NCI-H2227 treated with DMSO at 0.1 percent for 48 hours (cell line): ENCODE results near the gene FBXO40.

Experiments
- DNase-seq: peaks from one replicate; lab custom pipeline; 2025; lab: John Stamatoyannopoulos, UW

Gene FBXO40

GRCh38 chr3:121621491-121621890, 28.3 kb downstream of the FBXO40 start:
- DNase-seq = no peak

DNA sequence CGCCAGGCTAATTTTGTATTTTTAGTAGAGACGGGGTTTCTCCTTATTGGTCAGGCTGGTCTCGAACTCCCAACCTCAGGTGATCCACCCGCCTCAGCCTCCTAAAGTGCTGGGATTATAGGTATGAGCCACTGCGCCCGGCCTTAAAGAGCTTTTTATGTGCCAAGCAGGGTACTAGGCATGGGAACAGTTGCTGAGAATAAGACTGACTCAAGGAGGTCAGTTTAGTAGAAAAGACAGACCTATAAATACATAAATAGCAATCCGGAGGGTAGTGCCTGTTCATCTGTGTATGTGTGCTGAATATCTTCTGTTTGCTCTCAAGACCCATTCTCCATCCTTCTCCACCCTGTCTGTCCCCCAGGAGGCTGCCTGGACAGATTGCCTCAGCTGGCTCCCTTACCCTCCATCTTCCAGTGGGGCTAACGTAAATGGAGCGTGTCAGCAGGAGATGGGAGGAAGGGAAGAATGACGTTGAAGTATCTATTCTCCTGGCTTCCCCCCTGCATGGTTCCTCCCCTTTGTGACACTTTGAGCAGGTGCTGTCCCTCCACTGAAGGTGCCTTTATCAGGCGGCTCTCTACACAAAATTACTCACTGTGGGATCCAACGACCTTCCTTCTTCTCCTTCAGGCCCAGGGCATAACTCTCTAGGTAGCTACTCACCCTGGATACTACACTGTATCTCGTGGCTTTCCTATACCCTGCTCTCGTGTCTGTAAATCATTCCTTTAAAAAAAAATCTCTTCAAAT, 31.1 kb downstream of the FBXO40 start:
- DNase-seq = no peak

GRCh38 chr3:121626495-121626894, 33.3 kb downstream of the FBXO40 start:
- no peak for DNase-seq

DNA sequence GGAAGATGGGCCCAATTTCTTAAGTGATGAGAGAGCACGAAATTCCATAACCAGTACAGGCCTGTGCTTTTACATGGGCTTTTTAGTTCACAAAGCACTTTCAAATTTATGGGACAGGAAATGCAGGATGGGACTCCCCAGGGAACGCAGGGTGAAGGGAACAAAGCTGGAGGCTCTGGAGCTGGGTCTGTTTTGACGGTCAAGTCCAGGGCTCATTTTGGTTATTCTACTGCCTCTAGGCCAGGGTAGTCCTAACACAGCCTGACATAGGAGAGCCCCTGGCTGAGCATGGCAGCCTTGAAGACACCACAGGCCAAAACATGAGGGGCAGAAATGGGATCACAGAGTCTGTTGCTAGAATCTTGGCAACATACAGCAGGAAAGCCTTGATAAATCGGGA, 34.0 kb downstream of the FBXO40 start:
- DNase-seq = no peak

- no peak for DNase-seq
Measured at GRCh38 chr3:121627622-121628021, 34.4 kb downstream of the FBXO40 start.

DNA sequence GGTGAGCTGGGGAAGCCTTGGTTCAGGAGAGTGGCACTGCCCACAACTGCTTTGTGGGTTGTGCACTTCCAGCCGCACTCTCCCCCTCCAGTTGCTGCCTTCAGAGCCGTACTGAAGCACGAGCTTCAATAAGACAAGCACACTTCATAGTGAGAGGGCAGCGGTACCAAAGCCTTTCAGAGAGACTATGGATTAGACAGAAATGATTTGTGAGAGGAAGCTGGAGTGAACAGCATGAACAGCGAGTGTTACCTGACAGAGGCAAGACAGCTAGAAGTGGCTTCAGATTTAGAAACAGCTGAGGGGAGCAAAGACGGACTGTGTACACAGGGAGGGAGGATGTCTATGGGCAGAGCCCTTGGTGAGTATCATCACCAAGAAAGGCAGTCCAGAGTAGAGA, 36.4 kb downstream of the FBXO40 start:
- no peak for DNase-seq

- no peak for DNase-seq
Measured at GRCh38 chr3:121630355-121630754, 37.2 kb downstream of the FBXO40 start.

- DNase-seq = no peak
Measured at GRCh38 chr3:121637922-121638321, 44.7 kb downstream of the FBXO40 start.

DNA sequence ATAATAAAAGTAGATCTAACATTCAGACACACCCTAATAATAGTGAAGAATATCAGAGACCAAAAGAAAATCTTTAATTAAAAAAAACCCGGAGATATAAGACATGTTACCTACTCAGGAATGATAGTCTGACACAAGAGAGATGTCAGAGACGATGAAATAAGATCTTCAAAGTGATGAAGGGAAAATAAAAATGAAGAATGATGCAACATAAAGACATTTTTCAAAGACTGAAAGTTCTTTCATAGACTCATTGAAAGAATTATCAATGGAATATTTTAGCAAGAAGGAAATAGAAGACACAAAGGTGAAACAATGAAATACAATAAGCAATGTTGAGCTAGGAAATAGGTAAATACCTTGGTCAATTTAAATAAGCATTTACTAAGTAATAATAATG, 47.9 kb downstream of the FBXO40 start:
- no peak for DNase-seq

DNA sequence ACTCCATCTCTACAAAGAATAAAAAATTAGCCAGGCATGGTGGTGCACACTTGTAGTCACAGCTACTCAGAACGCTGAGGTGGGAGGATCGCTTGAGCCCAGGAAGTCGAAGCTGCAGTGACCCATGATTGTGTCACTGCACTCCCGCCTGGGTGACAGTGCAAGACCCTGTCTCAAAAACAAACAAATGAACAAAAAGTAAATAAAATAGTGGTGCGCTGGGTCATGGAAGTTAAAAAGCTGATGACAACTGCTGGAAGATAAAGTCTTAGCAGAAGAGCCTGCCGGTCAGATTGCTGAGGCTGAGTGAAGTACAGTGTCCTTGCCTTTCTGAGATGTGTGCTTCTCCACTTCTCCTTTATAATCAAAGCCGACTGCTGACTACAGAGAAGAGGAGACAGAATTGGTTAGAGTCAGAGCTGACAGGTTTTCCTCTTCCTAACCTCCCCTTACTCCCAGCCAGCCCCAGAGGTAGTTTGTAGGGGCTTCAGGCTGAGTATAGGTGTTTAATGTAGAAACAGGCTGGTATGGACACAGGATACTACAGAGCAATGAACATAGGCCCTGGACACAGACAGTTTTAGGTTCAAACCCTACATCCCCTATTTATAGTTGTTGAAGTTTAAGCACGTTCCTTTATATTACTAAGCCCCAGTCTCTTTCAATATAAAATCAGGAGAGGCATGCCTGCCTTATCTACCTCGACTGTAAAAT, 49.6 kb downstream of the FBXO40 start:
- no peak for DNase-seq

GRCh38 chr3:121645054-121645453, 51.9 kb downstream of the FBXO40 start:
- no peak for DNase-seq

GRCh38 chr3:121648219-121648958, 55.2 kb downstream of the FBXO40 start:
- DNase-seq = no peak

GRCh38 chr3:121649645-121650044, 56.5 kb downstream of the FBXO40 start:
- no peak for DNase-seq

DNA sequence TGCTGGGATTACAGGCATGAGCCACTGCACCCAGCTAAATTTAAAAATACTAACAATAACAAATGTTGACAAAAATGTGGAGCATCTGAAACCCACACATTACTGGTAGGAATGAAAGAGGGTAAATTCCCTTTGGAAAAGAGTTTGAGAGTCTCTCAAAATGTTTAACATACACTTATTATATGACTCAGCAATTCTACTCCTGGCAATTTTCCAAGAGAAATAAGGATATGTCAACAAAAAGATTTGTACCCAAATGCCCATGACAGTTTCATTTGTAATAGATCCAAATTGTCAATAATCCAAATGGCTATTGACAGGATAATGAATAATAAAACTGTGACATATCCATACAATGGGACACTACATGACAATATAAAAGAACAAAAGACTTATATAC, 58.5 kb downstream of the FBXO40 start:
- DNase-seq = no peak

GRCh38 chr3:121654493-121655385, 61.6 kb downstream of the FBXO40 start:
- DNase-seq = no peak

- no peak for DNase-seq
Measured at GRCh38 chr3:121658716-121659435, 65.7 kb downstream of the FBXO40 start.

DNA sequence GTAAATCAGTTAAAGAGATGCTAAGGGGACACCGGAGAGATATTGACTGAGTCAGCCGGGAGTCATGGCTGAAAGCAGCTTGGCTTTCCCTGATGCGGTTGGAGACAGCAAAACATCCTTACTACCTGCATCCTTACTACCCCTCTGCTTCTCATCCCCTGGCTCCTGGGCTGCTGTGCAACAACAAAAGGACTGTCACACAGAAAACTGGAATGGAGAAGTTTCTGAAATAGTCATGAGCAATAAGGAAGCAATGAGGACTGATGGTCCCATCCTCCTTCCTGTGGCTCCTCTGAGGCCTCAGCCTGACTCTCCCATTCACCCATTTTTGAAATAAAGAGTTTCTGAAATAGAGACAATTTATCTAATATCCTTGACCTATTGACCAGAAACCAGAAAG, 66.4 kb downstream of the FBXO40 start:
- no peak for DNase-seq

DNA sequence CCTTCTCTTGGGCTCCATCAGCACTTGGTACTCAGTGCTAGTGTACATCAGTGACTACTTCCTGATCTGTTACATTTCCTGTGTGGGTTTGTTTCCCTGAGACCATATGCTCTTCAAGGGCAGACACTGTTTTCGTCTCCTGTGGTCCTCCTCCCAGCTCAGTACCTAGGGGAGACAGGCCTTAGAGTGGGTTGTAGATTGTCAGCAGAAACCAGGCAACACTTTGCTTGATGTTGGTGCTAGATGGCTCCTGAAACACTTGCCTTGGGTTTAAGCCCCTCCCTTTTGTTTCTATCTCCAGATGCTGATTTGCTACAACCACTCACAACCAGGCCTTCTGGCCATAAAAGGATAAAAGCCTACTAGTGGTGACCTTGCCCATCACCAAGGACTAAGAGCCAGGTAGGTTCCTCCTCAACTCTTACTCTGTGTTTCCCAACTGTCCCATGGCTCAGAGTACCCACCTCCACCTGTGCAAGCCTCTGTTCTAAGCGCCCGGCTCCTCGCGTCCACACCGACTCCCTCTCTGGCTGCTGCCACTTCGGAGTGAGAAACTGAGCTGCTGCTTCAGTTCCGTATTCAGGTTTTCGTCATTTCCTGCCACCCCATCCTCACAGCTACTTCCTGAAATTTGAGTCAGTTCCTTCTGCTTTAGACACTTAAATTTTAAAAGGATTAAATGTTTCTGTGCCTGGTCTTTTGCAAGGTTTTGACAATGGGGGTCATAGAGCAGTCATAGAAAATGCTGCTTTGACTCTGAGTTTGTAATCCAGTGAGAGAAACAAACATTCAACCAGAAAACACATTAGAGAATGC, 67.4 kb downstream of the FBXO40 start, which contains the start of gene HCLS1:
Gene HCLS1, minus strand, starts transcription at position 548 of the 816 bp plus-strand sequence. CDS start 2,556 bp downstream, outside the sequence.
- DNase-seq = no peak

- DNase-seq = no peak
Measured at GRCh38 chr3:121661376-121661775, 68.2 kb downstream of the FBXO40 start.

DNA sequence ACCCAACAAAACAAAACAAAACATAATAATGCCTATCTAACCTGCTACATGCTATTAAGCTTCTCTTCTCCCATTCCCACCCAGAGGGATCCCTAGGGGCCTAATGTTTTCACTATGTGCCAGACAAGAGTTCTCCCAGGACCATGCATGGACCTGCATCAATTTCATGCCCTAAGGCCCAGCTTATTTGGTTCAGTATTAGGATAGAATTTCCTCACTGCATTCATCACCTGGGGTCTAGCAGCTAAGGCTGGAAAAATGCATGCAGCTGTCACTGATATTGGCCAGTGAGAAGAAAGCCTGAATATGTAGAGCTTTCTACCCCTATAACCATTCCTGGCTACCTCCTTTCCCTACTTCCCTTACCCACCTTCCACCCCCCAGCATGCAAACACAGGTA, 69.6 kb downstream of the FBXO40 start:
- DNase-seq = no peak
